NCI-H345 (cell line): ENCODE measurements around the gene FBLN7.
A peak's percentile ranks its signal among the peaks of the same experiment; 100 is the strongest.
"Not testable (repeated sequence)": the region's sequence is repeated elsewhere in the genome, so short reads cannot be mapped to it uniquely, and the experiment has no call there.

Experiments used
- DNase-seq: peaks from one replicate; lab custom pipeline; 2025; lab: John Stamatoyannopoulos, UW

Gene FBLN7, protein sequence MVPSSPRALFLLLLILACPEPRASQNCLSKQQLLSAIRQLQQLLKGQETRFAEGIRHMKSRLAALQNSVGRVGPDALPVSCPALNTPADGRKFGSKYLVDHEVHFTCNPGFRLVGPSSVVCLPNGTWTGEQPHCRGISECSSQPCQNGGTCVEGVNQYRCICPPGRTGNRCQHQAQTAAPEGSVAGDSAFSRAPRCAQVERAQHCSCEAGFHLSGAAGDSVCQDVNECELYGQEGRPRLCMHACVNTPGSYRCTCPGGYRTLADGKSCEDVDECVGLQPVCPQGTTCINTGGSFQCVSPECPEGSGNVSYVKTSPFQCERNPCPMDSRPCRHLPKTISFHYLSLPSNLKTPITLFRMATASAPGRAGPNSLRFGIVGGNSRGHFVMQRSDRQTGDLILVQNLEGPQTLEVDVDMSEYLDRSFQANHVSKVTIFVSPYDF

DNA sequence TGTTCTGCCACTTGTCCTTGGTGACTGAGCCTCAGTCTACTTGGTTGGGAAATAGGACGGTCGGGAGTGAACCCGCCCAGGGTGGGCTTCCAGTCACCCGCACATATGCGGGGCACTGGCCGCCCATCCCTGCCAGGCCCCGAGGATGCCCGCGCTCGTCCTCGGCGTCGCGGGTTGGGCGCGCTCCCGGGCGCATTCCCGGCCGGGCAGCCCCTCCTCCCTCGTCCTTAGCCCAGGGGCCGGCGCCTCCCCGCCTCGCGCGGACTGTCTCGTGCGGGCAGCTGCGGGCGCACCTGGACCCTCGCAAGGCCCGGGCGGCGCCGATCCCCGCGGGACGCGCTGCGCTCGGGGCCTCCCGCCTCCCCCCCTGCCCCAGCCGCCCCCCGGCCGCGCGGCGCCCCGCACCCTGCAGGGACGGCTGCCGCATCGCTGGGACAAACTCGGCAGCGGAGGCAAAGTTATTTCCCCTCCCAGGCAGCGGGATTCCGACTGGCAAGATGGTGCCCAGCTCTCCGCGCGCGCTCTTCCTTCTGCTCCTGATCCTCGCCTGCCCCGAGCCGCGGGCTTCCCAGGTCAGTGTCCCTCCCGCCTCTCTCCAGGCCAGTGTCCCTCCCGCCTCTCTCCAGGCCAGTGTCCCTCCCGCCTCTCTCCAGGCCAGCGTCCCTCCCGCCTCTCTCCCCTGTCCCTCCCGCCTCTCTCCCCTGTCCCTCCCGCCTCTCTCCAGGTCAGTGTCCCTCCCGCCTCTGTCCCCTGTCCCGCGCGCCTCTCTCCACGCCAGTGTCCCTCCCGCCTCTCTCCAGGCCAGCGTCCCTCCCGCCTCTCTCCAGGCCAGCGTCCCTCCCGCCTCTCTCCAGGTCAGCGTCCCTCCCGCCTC lies at the start of gene FBLN7:
Gene FBLN7, plus strand, starts transcription at position 227 of the 874 bp plus-strand sequence. Its CDS starts 271 bp downstream, at position 498.
- DNase-seq: peak; percentile 47

DNA sequence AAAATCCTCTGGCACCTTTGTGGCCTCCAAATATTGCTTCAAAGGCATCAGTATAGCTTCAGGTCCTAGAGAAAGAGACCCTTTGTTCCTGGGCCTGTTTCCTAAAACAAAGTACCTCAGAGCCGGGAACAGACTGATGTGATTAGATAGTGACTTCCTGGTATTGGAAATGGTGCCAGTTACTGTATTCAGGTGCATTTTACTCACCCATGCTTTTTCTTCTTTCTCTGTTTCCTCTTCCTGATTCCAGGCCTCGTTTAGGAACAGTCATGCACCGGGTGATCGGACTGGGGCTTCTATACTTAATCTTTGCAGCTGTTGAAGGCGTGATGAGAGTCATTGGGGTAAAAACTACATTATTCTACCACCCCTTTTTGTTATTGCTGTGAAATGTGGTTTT lies 48.8 kb upstream of the FBLN7 start:
- no peak for DNase-seq

DNA sequence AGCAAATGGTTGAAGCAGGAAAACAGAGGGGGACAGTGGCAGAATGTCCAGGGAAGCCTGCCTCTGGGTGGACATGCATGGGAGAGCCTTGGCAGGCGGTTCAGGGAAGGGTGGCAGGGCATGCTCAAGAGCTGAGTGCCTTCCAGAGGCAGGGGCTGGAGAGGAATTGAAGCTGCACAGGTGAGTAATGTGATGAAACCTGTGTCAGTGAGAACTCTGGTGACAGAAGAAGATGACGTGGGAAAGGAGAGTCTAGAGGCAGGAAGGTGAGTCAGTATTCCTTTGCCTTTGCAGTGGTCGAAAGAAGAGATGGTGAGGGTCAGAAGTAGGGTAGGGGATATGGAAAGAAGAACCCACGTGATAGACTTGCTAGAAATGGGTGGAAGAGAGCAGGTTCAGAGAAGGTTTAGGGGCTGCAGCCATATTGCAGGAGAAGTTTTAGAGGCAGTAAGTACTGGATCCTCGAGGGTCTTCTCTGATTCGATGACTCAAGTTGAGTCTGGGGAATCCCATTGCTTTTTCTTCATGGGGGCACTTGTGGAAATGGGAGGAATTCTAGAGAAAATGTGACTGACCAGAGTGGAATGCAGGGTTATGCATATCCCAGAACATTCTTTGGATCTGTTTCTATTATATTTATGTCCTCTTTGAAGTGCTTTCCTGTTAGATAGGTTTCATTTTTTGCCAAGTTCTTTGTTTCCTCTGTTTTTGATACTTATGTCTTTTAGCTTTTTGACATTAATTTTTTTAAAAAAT lies 45.7 kb upstream of the FBLN7 start:
- no peak for DNase-seq

DNA sequence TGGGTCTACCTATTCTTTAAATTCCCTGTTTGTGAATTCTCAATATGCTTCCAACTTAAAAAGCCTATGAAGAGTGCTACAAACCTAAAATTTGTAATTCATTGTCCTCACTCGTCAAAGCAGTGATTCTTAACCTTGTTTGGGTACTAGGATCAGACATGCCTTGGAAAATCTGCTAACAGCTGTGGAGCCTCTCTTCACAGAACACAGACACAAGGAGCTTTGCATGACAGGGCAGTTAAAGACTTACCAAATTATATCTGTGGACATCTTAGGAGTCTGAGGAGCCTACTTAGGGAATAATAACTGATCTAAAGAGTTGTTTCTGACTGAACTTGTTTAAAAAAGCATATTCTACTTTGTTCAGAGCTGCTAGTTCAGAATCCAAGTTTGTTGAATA lies 45.0 kb upstream of the FBLN7 start:
- no peak for DNase-seq

DNA sequence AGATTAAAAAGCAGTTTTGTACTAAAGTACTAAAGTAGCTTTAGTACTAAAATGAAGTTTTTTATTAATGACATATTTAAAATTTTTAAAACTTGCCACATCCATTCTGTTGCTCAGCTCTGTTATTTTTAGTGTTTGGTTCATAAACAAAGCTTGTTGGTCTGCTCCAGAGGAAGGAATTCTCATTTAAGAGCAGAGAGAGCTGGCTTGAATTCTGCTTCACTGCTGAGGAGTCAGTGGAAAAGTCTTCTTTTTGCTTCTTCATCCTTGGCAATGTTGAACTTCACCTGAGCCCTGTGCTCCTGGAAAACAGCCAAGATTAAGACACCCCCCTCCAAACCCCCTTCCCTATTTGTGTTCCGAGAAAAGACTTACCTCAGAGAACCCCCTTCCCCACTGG lies 42.5 kb upstream of the FBLN7 start:
- no peak for DNase-seq

DNA sequence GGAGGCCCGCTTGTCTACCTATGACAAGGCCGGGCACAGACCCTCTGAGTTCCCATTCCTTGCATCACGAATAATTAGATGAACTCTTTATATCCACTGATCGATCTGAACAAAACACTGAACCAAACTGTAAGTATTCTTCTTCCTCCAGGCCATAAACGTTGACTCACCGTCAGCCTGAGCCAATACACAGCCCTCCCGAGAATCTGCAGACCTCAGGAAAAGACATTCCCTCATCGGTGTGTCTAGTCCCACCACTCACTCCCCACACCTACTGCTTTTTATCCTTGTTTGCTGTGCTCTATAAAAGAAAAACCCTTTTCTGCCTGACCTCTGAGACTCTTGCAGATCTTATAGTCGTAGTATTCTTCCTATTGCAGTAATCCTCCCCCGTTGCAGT lies 42.1 kb upstream of the FBLN7 start:
- no peak for DNase-seq

DNA sequence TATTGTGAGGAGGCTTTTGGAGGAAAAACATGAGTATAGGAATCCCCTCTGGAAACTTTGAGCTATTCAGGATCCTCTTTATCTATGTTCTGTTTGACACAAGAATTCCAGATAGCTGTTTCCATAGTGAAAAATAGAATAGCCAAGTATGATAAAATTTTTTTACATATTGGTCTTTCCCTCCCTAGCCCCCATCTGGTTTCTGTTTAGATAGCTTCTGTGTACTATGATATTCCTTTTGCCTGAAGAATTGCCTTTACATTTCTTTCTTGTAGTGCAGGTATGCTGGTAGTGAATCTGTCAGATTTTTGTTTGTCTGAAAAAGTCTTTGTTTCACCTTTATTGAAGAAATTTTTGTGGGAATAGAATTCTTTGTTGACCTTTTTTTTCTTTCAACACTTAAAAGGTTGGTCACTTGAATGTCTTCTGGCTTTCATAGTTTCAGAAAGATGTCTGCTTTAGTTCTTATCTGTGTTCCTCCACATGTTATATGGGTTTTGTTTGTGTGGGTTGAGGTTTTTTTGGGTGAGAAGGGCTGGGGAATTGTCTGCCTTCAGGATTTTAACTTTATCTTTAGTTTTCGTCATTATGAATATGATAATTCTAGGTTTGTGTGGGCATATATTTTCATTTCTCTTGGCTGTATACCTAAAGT lies 29.9 kb upstream of the FBLN7 start:
- no peak for DNase-seq

DNA sequence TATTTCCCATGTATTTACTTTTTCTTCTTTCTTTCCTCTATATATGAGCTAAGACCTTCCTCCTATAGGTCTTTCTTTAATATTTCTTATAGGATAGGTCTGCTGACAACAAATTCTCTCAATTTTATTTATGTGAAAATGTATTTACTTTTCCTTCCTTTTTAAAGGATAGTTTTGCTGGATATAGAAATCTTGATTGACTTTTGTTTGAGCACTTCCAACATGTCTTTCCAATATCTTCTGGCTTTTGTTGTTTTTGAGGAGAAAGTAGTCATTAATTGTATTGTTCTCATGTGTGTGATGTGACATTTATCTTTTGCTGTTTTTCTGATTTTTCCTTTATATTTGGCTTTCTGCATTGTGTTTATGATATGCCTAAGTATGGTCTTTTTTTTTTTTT lies 28.9 kb upstream of the FBLN7 start:
- no peak for DNase-seq

DNA sequence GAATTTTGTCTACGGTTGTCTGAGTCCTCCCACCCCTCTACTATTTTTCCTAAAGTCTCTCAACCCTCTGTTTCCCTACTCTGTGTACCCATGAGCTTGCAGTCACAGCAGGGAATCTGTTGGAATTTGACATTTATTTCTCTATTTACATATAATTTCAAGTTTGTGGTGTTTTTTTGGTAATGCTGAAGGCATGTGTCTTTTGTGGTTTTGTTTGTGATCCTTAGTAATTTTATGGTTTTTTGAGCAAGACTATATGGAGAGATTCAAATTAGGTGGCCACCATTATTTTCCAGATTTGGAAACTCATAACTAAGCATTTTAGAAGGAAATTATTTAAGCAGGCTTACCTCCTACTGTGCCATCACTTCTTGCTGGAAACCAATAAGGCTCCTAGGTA lies 27.2 kb upstream of the FBLN7 start:
- DNase-seq: no peak

DNA sequence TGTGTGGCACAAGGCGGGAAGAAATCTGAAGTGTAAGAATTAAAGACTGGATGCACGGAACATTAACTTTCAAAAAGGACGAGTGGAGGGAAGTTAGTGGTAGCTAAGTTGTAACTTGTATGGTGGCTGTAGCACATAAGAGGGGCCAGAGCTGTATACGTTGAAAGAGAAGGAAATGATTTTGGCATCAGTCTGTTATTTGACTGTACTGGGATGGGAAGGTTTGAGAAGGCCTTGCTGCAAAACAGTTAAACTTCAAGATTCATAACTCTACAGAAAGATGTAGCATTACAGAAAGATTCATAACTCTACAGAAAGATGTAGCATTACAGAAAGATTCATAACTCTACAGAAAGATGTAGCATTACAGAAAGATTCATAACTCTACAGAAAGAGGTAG lies 24.8 kb upstream of the FBLN7 start:
- DNase-seq: not testable (repeated sequence)

DNA sequence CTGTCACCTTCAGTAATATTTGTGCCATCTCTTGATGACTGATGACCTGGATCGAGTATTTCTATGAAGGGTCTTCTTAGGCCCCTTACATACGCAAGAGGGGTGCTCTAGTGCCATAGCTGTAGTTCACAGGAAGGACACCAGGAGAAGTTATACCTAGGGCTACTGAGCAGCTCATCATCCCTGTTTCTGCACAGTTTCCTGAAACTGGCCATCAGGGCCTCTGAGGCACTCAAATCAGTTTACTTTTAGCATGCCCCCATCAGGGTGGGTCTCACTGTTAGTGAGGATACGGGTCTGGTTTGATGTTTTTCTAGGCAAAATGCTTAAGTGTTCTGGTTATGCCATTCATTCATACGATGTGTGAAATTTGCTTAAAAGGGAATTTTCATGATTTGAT lies 20.0 kb upstream of the FBLN7 start:
- no peak for DNase-seq

DNA sequence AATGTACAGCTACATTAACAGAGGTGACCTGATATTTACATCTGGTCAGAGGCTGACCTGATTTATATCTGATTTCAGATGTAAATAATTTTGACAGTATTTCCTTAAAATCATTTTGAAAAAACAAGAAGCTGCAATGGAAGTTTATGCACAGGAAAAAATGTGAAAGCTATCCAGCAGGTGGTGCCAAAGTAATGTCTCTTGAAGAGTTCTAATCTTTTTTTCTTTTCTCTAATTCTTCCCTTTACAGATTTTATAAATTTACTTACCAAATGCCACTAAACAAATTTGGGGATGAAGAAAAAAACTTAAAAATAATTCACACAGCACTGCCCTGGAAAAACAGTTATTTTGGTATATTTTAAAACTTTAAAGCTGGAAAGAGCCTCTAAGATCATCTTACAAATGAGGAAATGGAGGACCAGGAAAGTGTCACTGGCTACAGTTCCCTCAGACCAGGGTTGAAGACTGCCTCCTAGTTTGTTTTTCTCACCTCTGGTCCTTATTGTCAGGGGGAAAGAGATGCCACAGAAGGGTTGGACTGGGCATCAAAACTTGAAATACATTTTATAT lies 16.4 kb upstream of the FBLN7 start:
- peak; percentile 42 for DNase-seq

DNA sequence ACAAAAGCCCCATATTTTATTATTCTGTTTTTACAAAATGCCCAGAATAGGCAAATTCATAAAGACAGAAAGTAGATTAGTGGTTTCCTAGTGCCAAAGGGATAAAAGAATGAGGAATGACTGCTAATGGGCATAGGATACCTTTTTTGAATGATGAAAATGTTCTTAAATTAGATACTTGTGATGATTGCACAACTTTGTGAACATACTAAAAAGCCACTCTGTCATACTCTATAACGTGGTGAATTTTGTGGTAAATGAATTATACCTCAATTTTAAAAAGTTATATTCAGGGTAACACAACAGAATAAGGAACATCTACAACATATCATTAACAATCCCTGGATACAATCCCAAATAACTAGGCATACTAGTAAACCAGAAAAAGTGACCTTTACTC lies 9.1 kb upstream of the FBLN7 start:
- no peak for DNase-seq

DNA sequence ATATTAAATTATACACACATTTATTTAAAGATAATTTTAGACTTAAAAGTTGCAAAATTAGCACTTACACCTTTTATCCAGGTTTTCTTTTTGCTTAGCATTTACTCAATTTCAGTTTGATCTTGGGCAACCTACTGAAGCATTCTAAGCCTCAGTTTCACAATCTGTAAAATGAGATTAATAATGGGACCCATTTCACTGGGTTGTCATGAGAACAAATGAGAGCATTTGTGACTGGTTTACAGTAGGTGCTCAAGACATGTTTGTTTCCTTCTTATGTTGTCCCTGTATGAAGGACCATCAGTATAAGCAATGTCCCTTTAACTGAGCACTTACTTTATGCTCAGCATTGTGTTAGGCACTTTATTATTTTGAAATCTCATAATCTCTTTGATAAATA lies 4.8 kb upstream of the FBLN7 start:
- DNase-seq: no peak

DNA sequence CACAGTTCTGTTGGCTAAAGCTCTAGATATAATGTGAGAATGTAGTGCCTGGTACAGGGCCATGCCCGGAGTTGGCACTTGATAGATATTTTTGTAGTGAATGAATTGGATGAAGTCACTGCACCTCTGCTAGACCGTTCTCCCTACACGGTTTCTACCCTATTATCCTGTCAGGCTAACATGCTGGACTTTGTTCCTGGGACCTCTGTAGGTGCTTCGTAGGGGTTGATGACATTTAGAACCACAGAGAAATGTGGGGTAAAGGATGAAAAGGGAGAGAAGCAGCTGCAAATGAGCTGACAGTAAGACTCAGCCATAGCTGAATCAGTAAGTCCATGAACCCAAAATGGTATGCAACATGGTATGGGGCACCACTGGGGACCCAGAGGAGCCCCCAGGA lies 4.1 kb upstream of the FBLN7 start:
- no peak for DNase-seq

DNA sequence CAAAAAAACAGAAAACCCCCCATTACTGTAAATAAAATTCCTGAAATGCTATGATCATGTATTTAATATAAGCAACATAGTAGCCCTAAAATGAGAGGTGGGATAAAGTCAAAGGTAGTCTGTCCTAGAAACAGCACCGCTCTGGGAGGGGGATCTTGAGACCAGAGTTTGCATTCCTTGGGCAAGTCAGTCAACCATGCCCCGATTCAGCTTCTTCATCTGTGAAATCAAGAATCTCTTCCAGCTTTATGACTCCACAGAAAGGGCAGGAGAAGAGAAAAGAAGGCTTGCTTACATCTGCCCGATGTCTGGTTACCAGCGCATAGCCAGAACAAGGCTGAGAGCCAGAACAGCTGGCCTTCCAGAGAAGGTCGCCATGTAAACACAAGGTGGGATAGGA lies 2.1 kb upstream of the FBLN7 start:
- no peak for DNase-seq

DNA sequence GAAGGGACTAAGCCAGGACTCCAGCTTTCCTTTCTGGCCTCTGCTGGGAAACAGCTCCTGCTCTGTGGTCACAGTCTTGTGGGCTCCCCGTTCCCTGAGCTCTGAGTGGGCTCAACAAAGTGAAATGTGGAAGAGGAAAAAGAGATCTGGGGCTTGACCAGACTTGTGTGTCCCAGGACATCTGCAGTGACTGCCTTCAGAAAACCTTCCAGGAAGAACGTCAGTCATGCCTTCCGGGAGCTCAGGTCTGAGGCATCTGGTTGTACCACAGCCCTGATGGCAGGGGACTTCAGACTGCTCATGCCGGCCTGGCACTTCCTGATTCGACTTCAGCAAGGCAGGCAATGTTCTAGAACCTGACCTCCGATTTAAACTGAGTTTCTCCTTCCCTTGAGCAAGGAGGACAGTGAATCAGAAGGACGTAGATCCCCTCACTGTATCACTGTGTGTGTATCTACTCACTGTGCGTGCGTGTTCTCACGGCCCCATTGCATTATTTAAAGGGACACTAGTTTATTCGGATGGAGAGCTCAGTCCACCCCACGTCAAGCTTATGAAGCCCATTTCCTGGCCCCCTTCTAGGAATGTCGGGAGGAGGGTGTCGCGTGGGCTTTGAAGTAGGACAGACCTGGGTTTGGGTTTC lies 548 bp upstream of the FBLN7 start:
- DNase-seq: peak; percentile 6

DNA sequence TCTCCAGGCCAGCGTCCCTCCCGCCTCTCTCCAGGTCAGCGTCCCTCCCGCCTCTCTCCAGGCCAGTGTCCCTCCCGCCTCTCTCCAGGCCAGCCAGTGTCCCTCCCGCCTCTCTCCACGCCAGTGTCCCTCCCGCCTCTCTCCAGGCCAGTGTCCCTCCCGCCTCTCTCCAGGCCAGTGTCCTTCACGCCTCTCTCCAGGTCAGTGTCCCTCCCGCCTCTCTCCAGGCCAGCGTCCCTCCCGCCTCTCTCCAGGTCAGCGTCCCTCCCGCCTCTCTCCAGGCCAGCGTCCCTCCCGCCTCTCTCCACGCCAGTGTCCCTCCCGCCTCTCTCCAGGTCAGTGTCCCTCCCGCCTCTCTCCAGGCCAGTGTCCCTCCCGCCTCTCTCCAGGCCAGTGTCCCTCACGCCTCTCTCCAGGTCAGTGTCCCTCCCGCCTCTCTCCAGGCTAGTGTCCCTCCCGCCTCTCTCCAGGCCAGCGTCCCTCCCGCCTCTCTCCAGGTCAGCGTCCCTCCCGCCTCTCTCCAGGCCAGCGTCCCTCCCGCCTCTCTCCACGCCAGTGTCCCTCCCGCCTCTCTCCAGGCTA lies 939 bp downstream of the FBLN7 start:
- not testable (repeated sequence) for DNase-seq

DNA sequence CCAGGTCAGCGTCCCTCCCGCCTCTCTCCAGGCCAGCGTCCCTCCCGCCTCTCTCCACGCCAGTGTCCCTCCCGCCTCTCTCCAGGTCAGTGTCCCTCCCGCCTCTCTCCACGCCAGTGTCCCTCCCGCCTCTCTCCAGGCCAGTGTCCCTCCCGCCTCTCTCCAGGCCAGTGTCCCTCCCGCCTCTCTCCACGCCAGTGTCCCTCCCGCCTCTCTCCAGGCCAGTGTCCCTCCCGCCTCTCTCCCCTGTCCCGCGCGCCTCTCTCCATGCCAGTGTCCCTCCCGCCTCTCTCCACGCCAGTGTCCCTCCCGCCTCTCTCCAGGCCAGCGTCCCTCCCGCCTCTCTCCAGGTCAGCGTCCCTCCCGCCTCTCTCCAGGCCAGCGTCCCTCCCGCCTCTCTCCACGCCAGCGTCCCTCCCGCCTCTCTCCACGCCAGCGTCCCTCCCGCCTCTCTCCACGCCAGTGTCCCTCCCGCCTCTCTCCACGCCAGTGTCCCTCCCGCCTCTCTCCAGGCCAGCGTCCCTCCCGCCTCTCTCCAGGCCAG lies 1.5 kb downstream of the FBLN7 start:
- not testable (repeated sequence) for DNase-seq

DNA sequence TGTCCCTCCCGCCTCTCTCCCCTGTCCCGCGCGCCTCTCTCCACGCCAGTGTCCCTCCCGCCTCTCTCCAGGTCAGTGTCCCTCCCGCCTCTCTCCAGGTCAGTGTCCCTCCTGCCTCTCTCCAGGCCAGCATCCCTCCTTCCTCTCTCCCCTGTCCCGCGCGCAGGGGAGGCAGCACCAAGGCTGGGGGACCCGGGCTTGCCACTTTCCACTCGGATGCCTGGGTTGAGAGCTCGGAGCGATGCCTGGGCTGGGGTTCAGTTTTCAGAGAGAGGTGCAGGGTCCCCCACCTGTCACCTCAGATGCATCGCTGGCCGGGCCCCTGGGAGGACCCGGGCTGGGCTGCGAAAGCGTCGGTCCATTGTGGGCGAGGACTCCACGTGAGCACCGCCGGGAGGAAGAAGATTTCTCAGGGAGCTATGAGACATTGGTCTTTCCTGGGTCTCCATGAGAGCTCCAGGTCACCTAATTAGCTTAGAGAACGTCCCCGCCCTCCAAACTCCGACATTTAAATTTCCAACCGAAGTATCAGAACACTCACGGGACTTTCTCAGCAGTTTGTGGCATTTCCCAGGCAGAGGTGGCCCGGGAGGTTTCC lies 2.1 kb downstream of the FBLN7 start:
- no peak for DNase-seq
